ENCODE measurements around the gene TUBG2. TPM values are rescaled to one million over a fixed set of nuclear protein-coding genes. Genes with fewer than 3 reads are reported as not detected.

Gene TUBG2
- total RNA-seq, 2 experiments from 2014 or later, result 10.4 to 23.4 TPM

- Histone ChIP-seq H3K36me3 (ENCODE audit: insufficient read depth, low read length) (peaks cover 46% of the 10 kb centered on the region), H3K4me3 (ENCODE audit: low read depth, low read length, poor library complexity, severe bottlenecking) (no peak overlapping the region), H3K27ac (ENCODE audit: low read depth, low read length, poor library complexity, severe bottlenecking) (no peak overlapping the region), H3K4me1 (ENCODE audit: insufficient read depth, low read length, poor library complexity, severe bottlenecking) (peaks cover 5% of the 10 kb centered on the region), H3K9me2 (ENCODE audit: insufficient read depth, low read length) (no peaks in the 10 kb centered on the region), H2AFZ (ENCODE audit: low read length) (no peak overlapping the region), H3K4me2 (ENCODE audit: low read length) (no peak overlapping the region), H4K20me1 (ENCODE audit: insufficient read depth, low read length) (no peaks in the 10 kb centered on the region; the same call in 1 of the 2 replicates), H3K9me3 (ENCODE audit: low read length) (no peaks in the 10 kb centered on the region), H3K79me2 (ENCODE audit: insufficient read depth, low read depth, low read length) (peaks cover 35% of the 10 kb centered on the region)
- POLR2A ChIA-PET, result interaction anchor here (0.7 to 1.2 kb wide), 3 partner anchors 8 to 21 kb away, joined by 3 to 5 read pairs (median 3); no protein-coding TSS in a partner anchor
- DNase-seq (ENCODE audit: low spot score), result no peak
- TF ChIP-seq EZH2phosphoT487 (IDR thresholded peaks at IDR 0.05; ENCODE audit: borderline replicate concordance, low read depth, low read length), result no peak
- no peak for TF ChIP-seq CTCF (conservative IDR thresholded peaks at IDR 0.05; ENCODE audit: low read length)
- CTCF ChIA-PET (ENCODE audit: unreplicated experiment), result no interaction called here
- BruUV-seq (replicated peaks), result no TSS peak
- intact Hi-C loops (cut with micrococcal nuclease; ENCODE audit: unreplicated experiment), result no loop called here
Observed at GRCh38 chr17:42612013-42612412, 47.1 kb upstream of the TUBG2 start.

GRCh38 chr17:42613699-42614295 lies 45.3 kb upstream of the TUBG2 start:
- no peak for DNase-seq (ENCODE audit: low spot score)
- Histone ChIP-seq H3K27ac (ENCODE audit: low read depth, low read length, poor library complexity, severe bottlenecking) (no peak overlapping the region), H3K9me2 (ENCODE audit: insufficient read depth, low read length) (no peaks in the 10 kb centered on the region), H3K79me2 (ENCODE audit: insufficient read depth, low read depth, low read length) (peaks cover 17% of the 10 kb centered on the region), H2AFZ (ENCODE audit: low read length) (no peak overlapping the region), H3K36me3 (ENCODE audit: insufficient read depth, low read length) (peaks cover 51% of the 10 kb centered on the region), H3K4me3 (ENCODE audit: low read depth, low read length, poor library complexity, severe bottlenecking) (no peak overlapping the region), H4K20me1 (ENCODE audit: insufficient read depth, low read length) (no peaks in the 10 kb centered on the region), H3K9me3 (ENCODE audit: low read length) (no peaks in the 10 kb centered on the region), H3K4me1 (ENCODE audit: insufficient read depth, low read length, poor library complexity, severe bottlenecking) (peaks cover 18% of the 10 kb centered on the region), H3K4me2 (ENCODE audit: low read length) (no peak overlapping the region)
- BruUV-seq (replicated peaks), result no TSS peak
- intact Hi-C loops (cut with micrococcal nuclease; ENCODE audit: unreplicated experiment), result no loop called here
- TF ChIP-seq CTCF (conservative IDR thresholded peaks at IDR 0.05; ENCODE audit: low read length) (no peak), EZH2phosphoT487 (IDR thresholded peaks at IDR 0.05; ENCODE audit: borderline replicate concordance, low read depth, low read length) (no peak)
- CTCF ChIA-PET (ENCODE audit: unreplicated experiment), result interaction anchor here (0.5 kb wide), 1 partner anchor 273 kb away, joined by 3 read pairs; no protein-coding TSS in a partner anchor
- POLR2A ChIA-PET, result no interaction called here

- Histone ChIP-seq H3K9me2 (ENCODE audit: insufficient read depth, low read length) (no peaks in the 10 kb centered on the region), H3K4me1 (ENCODE audit: insufficient read depth, low read length, poor library complexity, severe bottlenecking) (peaks cover 27% of the 10 kb centered on the region), H2AFZ (ENCODE audit: low read length) (no peak overlapping the region; the same call in 1 of the 2 replicates), H3K9me3 (ENCODE audit: low read length) (no peaks in the 10 kb centered on the region), H3K36me3 (ENCODE audit: insufficient read depth, low read length) (peaks cover 36% of the 10 kb centered on the region), H3K27ac (ENCODE audit: low read depth, low read length, poor library complexity, severe bottlenecking) (peak overlapping the region; percentile 60), H4K20me1 (ENCODE audit: insufficient read depth, low read length) (no peaks in the 10 kb centered on the region), H3K4me3 (ENCODE audit: low read depth, low read length, poor library complexity, severe bottlenecking) (no peak overlapping the region), H3K4me2 (ENCODE audit: low read length) (peak overlapping the region; percentile 56), H3K79me2 (ENCODE audit: insufficient read depth, low read depth, low read length) (no peaks in the 10 kb centered on the region)
- no TSS peak for BruUV-seq (replicated peaks)
- ChIA-PET CTCF (ENCODE audit: unreplicated experiment) (interaction anchor here (1.3 kb wide), 1 partner anchor 13 kb away, joined by 3 read pairs; no protein-coding TSS in a partner anchor), POLR2A (interaction anchor here (0.6 to 1.9 kb wide), 12 partner anchors 9 to 804 kb away, joined by 3 to 5 read pairs (median 3); partner anchors contain the start of genes PSMC3IP, RETREG3, TUBG1 and TUBG2)
- intact Hi-C loops (cut with micrococcal nuclease; ENCODE audit: unreplicated experiment), result loop anchor here (2.0 to 5.0 kb wide), 2 partner anchors 39 kb away; partner anchors contain the start of gene TUBG2
- TF ChIP-seq EZH2phosphoT487 (IDR thresholded peaks at IDR 0.05; ENCODE audit: borderline replicate concordance, low read depth, low read length) (no peak), CTCF (conservative IDR thresholded peaks at IDR 0.05; ENCODE audit: low read length) (no peak)
- peak; percentile 44 for DNase-seq (ENCODE audit: low spot score)
Observed at GRCh38 chr17:42617956-42618431, 41.1 kb upstream of the TUBG2 start.

All from OCI-LY7 (cell line).